ENCODE measurements around the gene DPP8. TPM values are rescaled to one million over a fixed set of nuclear protein-coding genes. Genes with fewer than 3 reads are reported as not detected.

DPP8 gene
- total and polyA plus RNA-seq, 2 experiments from 2014 or later = 21.7 to 33.5 TPM

DNA sequence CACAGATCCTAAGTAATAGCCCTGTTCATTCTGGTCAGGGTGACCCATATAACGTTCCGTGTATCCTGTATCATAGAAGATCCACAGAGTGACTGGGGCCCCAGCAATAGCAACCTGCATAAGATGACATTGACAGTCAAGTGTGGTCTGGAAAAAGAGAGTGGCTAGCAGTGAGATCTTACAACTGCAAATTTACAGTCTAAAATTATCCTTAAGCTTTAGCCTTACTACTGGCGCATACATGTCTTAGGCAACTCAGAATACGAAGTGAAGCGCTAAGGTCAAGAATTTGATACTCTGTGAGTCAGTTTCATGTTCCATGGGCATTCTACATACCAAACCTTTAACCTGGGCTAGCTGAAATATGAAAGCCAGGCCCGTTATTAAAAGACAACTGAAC, 65.5 kb downstream of the DPP8 start:
- no peak overlapping the region for H3K4me3 Mint-ChIP-seq
- TF ChIP-seq EZH2phosphoT487 (IDR thresholded peaks at IDR 0.05; ENCODE audit: unreplicated experiment) (no peak), POLR2AphosphoS5 (IDR thresholded peaks at IDR 0.05; ENCODE audit: low read depth) (no peak), CREB1 (CRISPR knock-in tag; IDR thresholded peaks at IDR 0.05; ENCODE audit: low read depth) (no peak), STAT1 (IDR thresholded peaks at IDR 0.05; ENCODE audit: unreplicated experiment) (no peak)
- TF ChIP-seq, protein P1, sequence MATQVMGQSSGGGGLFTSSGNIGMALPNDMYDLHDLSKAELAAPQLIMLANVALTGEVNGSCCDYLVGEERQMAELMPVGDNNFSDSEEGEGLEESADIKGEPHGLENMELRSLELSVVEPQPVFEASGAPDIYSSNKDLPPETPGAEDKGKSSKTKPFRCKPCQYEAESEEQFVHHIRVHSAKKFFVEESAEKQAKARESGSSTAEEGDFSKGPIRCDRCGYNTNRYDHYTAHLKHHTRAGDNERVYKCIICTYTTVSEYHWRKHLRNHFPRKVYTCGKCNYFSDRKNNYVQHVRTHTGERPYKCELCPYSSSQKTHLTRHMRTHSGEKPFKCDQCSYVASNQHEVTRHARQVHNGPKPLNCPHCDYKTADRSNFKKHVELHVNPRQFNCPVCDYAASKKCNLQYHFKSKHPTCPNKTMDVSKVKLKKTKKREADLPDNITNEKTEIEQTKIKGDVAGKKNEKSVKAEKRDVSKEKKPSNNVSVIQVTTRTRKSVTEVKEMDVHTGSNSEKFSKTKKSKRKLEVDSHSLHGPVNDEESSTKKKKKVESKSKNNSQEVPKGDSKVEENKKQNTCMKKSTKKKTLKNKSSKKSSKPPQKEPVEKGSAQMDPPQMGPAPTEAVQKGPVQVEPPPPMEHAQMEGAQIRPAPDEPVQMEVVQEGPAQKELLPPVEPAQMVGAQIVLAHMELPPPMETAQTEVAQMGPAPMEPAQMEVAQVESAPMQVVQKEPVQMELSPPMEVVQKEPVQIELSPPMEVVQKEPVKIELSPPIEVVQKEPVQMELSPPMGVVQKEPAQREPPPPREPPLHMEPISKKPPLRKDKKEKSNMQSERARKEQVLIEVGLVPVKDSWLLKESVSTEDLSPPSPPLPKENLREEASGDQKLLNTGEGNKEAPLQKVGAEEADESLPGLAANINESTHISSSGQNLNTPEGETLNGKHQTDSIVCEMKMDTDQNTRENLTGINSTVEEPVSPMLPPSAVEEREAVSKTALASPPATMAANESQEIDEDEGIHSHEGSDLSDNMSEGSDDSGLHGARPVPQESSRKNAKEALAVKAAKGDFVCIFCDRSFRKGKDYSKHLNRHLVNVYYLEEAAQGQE (IDR thresholded peaks at IDR 0.05; ENCODE audit: unreplicated experiment) = no peak
- TF ChIP-seq, protein P2, sequence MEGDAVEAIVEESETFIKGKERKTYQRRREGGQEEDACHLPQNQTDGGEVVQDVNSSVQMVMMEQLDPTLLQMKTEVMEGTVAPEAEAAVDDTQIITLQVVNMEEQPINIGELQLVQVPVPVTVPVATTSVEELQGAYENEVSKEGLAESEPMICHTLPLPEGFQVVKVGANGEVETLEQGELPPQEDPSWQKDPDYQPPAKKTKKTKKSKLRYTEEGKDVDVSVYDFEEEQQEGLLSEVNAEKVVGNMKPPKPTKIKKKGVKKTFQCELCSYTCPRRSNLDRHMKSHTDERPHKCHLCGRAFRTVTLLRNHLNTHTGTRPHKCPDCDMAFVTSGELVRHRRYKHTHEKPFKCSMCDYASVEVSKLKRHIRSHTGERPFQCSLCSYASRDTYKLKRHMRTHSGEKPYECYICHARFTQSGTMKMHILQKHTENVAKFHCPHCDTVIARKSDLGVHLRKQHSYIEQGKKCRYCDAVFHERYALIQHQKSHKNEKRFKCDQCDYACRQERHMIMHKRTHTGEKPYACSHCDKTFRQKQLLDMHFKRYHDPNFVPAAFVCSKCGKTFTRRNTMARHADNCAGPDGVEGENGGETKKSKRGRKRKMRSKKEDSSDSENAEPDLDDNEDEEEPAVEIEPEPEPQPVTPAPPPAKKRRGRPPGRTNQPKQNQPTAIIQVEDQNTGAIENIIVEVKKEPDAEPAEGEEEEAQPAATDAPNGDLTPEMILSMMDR (conservative IDR thresholded peaks at IDR 0.05; ENCODE audit: low read depth in 2 of 2) = no peak
- TF ChIP-seq, protein P3, sequence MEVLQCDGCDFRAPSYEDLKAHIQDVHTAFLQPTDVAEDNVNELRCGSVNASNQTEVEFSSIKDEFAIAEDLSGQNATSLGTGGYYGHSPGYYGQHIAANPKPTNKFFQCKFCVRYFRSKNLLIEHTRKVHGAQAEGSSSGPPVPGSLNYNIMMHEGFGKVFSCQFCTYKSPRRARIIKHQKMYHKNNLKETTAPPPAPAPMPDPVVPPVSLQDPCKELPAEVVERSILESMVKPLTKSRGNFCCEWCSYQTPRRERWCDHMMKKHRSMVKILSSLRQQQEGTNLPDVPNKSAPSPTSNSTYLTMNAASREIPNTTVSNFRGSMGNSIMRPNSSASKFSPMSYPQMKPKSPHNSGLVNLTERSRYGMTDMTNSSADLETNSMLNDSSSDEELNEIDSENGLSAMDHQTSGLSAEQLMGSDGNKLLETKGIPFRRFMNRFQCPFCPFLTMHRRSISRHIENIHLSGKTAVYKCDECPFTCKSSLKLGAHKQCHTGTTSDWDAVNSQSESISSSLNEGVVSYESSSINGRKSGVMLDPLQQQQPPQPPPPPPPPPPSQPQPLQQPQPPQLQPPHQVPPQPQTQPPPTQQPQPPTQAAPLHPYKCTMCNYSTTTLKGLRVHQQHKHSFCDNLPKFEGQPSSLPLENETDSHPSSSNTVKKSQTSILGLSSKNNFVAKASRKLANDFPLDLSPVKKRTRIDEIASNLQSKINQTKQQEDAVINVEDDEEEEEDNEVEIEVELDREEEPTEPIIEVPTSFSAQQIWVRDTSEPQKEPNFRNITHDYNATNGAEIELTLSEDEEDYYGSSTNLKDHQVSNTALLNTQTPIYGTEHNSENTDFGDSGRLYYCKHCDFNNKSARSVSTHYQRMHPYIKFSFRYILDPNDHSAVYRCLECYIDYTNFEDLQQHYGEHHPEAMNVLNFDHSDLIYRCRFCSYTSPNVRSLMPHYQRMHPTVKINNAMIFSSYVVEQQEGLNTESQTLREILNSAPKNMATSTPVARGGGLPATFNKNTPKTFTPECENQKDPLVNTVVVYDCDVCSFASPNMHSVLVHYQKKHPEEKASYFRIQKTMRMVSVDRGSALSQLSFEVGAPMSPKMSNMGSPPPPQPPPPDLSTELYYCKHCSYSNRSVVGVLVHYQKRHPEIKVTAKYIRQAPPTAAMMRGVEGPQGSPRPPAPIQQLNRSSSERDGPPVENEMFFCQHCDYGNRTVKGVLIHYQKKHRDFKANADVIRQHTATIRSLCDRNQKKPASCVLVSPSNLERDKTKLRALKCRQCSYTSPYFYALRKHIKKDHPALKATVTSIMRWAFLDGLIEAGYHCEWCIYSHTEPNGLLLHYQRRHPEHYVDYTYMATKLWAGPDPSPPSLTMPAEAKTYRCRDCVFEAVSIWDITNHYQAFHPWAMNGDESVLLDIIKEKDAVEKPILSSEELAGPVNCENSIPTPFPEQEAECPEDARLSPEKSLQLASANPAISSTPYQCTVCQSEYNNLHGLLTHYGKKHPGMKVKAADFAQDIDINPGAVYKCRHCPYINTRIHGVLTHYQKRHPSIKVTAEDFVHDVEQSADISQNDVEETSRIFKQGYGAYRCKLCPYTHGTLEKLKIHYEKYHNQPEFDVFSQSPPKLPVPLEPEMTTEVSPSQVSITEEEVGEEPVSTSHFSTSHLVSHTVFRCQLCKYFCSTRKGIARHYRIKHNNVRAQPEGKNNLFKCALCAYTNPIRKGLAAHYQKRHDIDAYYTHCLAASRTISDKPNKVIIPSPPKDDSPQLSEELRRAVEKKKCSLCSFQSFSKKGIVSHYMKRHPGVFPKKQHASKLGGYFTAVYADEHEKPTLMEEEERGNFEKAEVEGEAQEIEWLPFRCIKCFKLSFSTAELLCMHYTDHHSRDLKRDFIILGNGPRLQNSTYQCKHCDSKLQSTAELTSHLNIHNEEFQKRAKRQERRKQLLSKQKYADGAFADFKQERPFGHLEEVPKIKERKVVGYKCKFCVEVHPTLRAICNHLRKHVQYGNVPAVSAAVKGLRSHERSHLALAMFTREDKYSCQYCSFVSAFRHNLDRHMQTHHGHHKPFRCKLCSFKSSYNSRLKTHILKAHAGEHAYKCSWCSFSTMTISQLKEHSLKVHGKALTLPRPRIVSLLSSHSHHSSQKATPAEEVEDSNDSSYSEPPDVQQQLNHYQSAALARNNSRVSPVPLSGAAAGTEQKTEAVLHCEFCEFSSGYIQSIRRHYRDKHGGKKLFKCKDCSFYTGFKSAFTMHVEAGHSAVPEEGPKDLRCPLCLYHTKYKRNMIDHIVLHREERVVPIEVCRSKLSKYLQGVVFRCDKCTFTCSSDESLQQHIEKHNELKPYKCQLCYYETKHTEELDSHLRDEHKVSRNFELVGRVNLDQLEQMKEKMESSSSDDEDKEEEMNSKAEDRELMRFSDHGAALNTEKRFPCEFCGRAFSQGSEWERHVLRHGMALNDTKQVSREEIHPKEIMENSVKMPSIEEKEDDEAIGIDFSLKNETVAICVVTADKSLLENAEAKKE (CRISPR knock-in tag; IDR thresholded peaks at IDR 0.05) = no peak
- ATAC-seq = no peak
- no peaks in the 10 kb centered on the region for H3K79me2 ChIP-seq (replicated peaks; ENCODE audit: insufficient read depth)
- no peaks in the 10 kb centered on the region for H3K27me3 ChIP-seq (ENCODE audit: insufficient read depth)
- no peak overlapping the region for H3K4me2 ChIP-seq
- no peak overlapping the region for H3K27ac ChIP-seq (ENCODE audit: low read depth)
- H4K20me1 ChIP-seq (replicated peaks; ENCODE audit: insufficient read depth) = no peaks in the 10 kb centered on the region
- H3K27me3 Mint-ChIP-seq (ENCODE audit: insufficient read depth, low read depth, poor library complexity) = no peaks in the 10 kb centered on the region
- H2AFZ ChIP-seq = no peak overlapping the region
- H3K4me1 Mint-ChIP-seq = no peaks in the 10 kb centered on the region
- no peaks in the 10 kb centered on the region for H3K9me3 Mint-ChIP-seq
- no peaks in the 10 kb centered on the region for H3K9me2 ChIP-seq (ENCODE audit: insufficient read depth)
- no peak overlapping the region for H3K4me3 ChIP-seq
- H3K4me1 ChIP-seq (ENCODE audit: insufficient read depth) = no peaks in the 10 kb centered on the region
- peaks cover 43% of the 10 kb centered on the region for H3K36me3 Mint-ChIP-seq (ENCODE audit: low read depth)
- no peak for DNase-seq (ENCODE audit: low spot score)
- peaks cover 25% of the 10 kb centered on the region for H3K36me3 ChIP-seq (ENCODE audit: insufficient read depth)
- H3F3A ChIP-seq (replicated peaks; ENCODE audit: low read depth) = no peaks in the 10 kb centered on the region
- H3K27ac Mint-ChIP-seq = no peak overlapping the region
